ES-I3 (cell line): ENCODE data around the gene CTNNB1.

ENCODE experiments used
- H3K36me3 ChIP-seq: 2 replicates; pipeline ENCODE4 v1.6.1; 2013; ENCODE audit warnings: mild to moderate bottlenecking, low read length, control low read depth, moderate library complexity; ENCODE audit not compliant: insufficient read depth
- H3K4me1 ChIP-seq: 2 replicates; pipeline ENCODE4 v1.6.1; 2013; ENCODE audit warnings: mild to moderate bottlenecking, control low read depth, low read length; ENCODE audit not compliant: insufficient read depth
- H3K9ac ChIP-seq: 2 replicates; pipeline ENCODE4 v1.6.1; 2013; ENCODE audit warnings: low read depth, mild to moderate bottlenecking, low read length, moderate library complexity
- H3K9me3 ChIP-seq: 2 replicates; pipeline ENCODE4 v1.6.1; 2013; ENCODE audit warnings: mild to moderate bottlenecking, low read length, moderate library complexity; ENCODE audit not compliant: control insufficient read depth, insufficient read depth

CTNNB1 gene

GRCh38 chr3:41241800-41242571, 42.7 kb downstream of the CTNNB1 start:
- H3K4me1 ChIP-seq = no peaks in the 10 kb centered on the region
- H3K9me3 ChIP-seq = no peaks in the 10 kb centered on the region; the same call in 1 of the 2 replicates
- H3K36me3 ChIP-seq = peaks cover 25% of the 10 kb centered on the region
- no peak overlapping the region for H3K9ac ChIP-seq

GRCh38 chr3:41243183-41243582, 43.9 kb downstream of the CTNNB1 start:
- Histone ChIP-seq H3K4me1 (no peaks in the 10 kb centered on the region), H3K36me3 (peaks cover 15% of the 10 kb centered on the region), H3K9me3 (no peaks in the 10 kb centered on the region; the same call in 1 of the 2 replicates), H3K9ac (no peak overlapping the region)

GRCh38 chr3:41244620-41245336, 45.5 kb downstream of the CTNNB1 start:
- Histone ChIP-seq H3K9me3 (no peaks in the 10 kb centered on the region; the same call in 1 of the 2 replicates), H3K36me3 (peaks cover 4% of the 10 kb centered on the region; the same call in 1 of the 2 replicates), H3K9ac (no peak overlapping the region), H3K4me1 (no peaks in the 10 kb centered on the region)

GRCh38 chr3:41247055-41248004, 48.0 kb downstream of the CTNNB1 start:
- Histone ChIP-seq H3K4me1 (no peaks in the 10 kb centered on the region), H3K36me3 (no peaks in the 10 kb centered on the region), H3K9me3 (no peaks in the 10 kb centered on the region; the same call in 1 of the 2 replicates), H3K9ac (no peak overlapping the region)

DNA sequence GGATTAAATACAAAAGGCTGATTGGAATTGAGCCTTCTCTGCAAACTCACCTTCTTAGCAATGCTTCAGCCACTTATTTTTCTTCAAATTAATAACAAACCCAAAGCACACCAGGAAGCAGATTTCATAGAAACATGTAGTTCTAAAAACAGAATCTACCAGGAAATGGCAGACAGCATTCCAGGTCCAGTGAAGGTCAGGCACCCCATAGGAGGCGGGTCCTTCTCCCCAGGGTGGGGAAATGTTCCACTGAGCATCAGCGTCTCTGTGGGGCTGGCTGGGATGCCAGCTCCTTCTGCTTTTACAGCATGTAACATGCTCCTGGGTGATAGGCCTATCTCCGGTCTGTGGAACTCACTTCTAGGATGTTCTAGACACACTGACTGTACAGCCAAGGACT, 49.2 kb downstream of the CTNNB1 start:
- H3K4me1 ChIP-seq = no peaks in the 10 kb centered on the region

DNA sequence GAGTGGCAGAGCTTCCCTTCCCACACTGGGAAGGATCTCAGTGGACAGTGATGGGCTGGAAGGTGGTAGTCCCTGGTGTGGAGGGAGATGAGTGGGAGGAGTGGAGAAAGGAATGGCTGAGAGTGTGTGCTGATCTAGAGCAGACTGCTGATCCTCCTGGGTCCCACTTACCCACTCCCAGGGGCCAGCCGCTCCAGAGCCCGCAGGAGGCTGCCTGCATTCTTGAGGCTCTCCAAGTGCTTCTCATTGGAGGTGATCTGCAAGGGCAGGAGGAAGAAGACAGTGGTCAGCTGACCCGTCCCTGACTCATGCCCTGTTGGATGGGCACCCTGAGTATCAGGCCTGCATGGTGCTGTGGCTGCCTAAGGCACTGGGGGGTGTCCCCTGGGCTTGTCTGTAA, 50.0 kb downstream of the CTNNB1 start:
- Histone ChIP-seq H3K9ac (no peak overlapping the region), H3K9me3 (no peaks in the 10 kb centered on the region; the same call in 1 of the 2 replicates), H3K36me3 (no peaks in the 10 kb centered on the region), H3K4me1 (no peaks in the 10 kb centered on the region)

More for the DNA sequence above, 49.2 kb downstream of the CTNNB1 start:
- no peaks in the 10 kb centered on the region; the same call in 1 of the 2 replicates for H3K9me3 ChIP-seq
- no peak overlapping the region for H3K9ac ChIP-seq
- no peaks in the 10 kb centered on the region for H3K36me3 ChIP-seq

DNA sequence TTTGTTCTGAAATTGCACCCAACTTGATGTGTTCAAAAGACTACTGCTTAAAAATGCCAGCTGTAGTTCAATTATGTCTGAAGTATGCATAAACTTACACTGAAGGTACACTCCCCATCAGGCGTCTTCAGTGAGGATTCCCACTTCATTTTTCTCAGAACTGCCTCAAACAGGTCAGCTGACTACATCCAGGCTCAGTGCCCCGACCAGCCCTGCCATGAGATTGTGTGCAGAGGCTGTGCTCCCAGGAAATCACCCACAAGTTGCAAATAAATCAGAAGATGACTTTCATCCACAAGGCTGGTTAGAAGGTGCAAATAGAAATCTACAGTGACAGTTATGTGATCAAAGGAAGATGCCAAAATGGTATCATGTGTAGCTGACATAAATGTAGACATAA, 51.5 kb downstream of the CTNNB1 start:
- H3K9ac ChIP-seq = no peak overlapping the region
- no peaks in the 10 kb centered on the region; the same call in 1 of the 2 replicates for H3K9me3 ChIP-seq
- H3K4me1 ChIP-seq = no peaks in the 10 kb centered on the region
- H3K36me3 ChIP-seq = no peaks in the 10 kb centered on the region

GRCh38 chr3:41251593-41251992, 52.3 kb downstream of the CTNNB1 start:
- H3K4me1 ChIP-seq = no peaks in the 10 kb centered on the region
- H3K9me3 ChIP-seq = no peaks in the 10 kb centered on the region
- no peaks in the 10 kb centered on the region for H3K36me3 ChIP-seq
- H3K9ac ChIP-seq = no peak overlapping the region

DNA sequence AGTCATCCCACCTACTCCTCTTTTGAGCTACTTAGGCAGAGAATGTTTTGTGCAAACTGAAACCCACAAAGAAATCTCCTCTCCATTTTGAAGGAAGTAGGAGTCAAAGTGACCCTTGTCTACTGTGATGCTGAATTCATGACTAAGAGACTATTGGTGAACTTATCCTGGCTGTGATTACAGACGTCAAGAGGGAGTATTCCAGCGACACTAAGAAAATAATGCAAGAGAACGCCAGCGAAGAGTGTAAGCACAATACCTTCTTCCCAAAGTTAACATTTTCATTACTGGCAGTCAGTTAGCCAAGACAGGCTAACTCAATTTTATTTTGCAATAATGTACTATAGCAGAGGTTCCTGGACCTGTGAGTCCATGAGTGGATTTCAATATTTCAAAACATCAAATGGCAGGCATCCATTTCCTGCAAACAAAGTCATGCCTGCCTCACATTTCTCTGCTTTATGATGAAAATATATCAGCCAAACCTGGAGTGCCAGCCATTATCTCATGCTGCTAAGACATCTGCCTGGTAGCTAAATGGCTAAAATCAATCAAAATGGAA, 59.0 kb downstream of the CTNNB1 start:
- Histone ChIP-seq H3K9me3 (no peaks in the 10 kb centered on the region), H3K9ac (no peak overlapping the region), H3K36me3 (no peaks in the 10 kb centered on the region), H3K4me1 (no peaks in the 10 kb centered on the region)

GRCh38 chr3:41259449-41260062, 60.3 kb downstream of the CTNNB1 start:
- H3K9me3 ChIP-seq = no peaks in the 10 kb centered on the region
- no peaks in the 10 kb centered on the region for H3K4me1 ChIP-seq
- no peaks in the 10 kb centered on the region for H3K36me3 ChIP-seq
- no peak overlapping the region for H3K9ac ChIP-seq

DNA sequence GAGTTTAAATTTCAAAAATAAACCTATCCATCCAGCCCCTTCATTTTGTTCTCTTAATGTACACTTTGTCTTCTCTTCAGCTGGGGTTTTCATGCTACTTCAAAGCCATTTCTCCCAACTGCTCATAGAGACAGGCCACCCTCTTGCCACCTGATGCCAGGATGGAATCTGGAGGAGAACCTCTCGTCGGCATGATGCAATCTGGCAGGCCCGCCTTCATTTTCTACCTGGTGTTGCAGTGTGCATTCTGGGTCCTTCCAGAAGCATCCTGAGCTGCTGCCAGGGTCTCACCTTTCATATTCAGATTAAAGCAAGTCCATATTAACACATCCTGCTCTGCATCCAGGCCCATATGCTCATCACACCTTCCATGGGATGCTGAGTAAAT, 60.8 kb downstream of the CTNNB1 start:
- no peaks in the 10 kb centered on the region for H3K36me3 ChIP-seq
- H3K9ac ChIP-seq = no peak overlapping the region
- no peaks in the 10 kb centered on the region for H3K9me3 ChIP-seq
- H3K4me1 ChIP-seq = no peaks in the 10 kb centered on the region

DNA sequence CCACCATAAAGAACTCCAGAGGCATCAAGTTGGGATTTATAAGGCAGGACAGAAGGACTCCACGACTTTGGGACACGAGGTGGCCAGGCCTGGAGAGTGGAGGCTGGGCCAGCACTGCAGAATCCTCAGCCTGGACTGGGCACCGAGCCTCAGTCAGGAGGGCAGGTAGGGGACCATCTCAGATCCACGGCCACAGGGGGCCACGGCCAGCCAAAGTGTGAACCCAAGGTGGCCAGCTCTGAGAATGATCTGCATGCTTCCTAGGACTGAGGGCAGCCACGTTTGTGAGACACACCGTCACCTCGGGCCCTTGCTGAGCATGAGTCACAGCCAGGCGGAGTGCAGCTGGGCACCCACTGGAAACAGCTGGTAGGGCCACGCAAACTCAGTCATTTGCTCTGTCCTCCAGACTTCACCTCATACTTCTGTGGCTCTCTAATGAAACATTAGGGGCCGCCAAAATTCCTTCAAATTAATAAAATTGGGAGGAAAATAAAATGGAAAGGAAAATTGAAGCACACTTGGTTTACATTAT, 65.8 kb downstream of the CTNNB1 start:
- Histone ChIP-seq H3K9ac (no peak overlapping the region), H3K36me3 (no peaks in the 10 kb centered on the region), H3K4me1 (no peaks in the 10 kb centered on the region), H3K9me3 (no peaks in the 10 kb centered on the region)

DNA sequence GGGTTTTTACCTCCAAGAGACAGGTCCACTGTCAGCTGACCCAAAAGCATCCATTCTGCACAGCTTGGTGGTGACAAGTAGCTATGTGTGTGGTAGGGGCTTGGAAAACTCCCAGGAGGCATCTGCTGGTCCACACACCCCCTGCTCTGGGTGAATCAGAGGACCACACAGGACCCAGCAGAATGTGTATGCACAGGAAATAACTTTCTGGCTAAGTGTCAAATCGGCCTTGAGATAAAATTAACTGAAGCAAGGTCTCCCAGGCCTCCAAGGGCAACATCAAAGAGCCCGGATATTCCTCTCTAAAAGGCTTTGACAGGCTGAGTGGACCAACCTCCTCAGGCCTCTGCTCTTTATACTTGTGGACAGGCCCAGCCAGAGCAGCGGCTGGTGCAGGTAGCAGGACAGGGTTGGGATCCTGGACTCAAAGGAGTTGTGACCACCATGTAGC, 66.5 kb downstream of the CTNNB1 start:
- H3K9ac ChIP-seq = no peak overlapping the region
- no peaks in the 10 kb centered on the region for H3K4me1 ChIP-seq
- no peaks in the 10 kb centered on the region for H3K9me3 ChIP-seq
- H3K36me3 ChIP-seq = no peaks in the 10 kb centered on the region
